HCT116 (cell line): ENCODE results near the gene ARPC4. TPM values are rescaled to one million over a fixed set of nuclear protein-coding genes. Genes with fewer than 3 reads are reported as not detected.

Experiments used
- ATAC-seq: fragments of 200-7000 bp; cut with Tn5 transposase; 2 replicates; pipeline ENCODE4 v1.9.1; 2020; ENCODE audit warnings: mild to moderate bottlenecking, moderate library complexity
- BruUV-seq: library from RNA; stranded (reverse); fragments of 400-500 nt; replicated peaks from 2 replicates; lab custom pipeline; 2021; lab: Mats Ljungman, UMichigan
- CTCF ChIA-PET: fragments of 300-600 bp; sonication (Branson Sonifier 250); formaldehyde crosslinking; loops from one replicate; lab custom pipeline; 2021; ENCODE audit warnings: antibody characterized with exemption; lab: Charles Lee
- POLR2A ChIA-PET: fragments of 300-600, 350-600 bp; sonication (Branson Sonifier 250); formaldehyde crosslinking; loops from one replicate; lab custom pipeline; 2021; ENCODE audit warnings: antibody characterized with exemption; lab: Charles Lee
- RAD21 ChIA-PET, 2 experiments: fragments of 300-600 bp; sonication (Branson Sonifier 250); formaldehyde crosslinking; loops; one replicate each; lab custom pipeline; 2023; ENCODE audit warnings: low total read pairs in 2 of 2; ENCODE audit not compliant: uncharacterized antibody in 2 of 2, unreplicated experiment in 2 of 2, low non-redundant PET in 1 of 2; lab: Charles Lee
- DNase-seq: peaks from one replicate; pipeline ENCODE4 v3.0.0-alpha.2; 2010; ENCODE audit warnings: low read depth, low spot score
- H2AFZ ChIP-seq: fragments of 200-600 bp; shearing (Covaris generic), sonication (generic); 2 replicates; pipeline ENCODE4 v1.6.1; 2017; ENCODE audit warnings: low read depth, mixed run types, mixed read lengths, antibody characterized with exemption, low read length; ENCODE audit not compliant: poor library complexity, severe bottlenecking
- H3K27ac ChIP-seq: 2 replicates; pipeline ENCODE4 v1.5.1; 2012; ENCODE audit warnings: low read depth, low read length
- H3K27me3 ChIP-seq: fragments of 200-600 bp; sonication (generic); 2 replicates; pipeline ENCODE4 v1.6.1; 2016; ENCODE audit warnings: mixed run types, low read length, mixed read lengths; ENCODE audit not compliant: insufficient read depth
- H3K36me3 ChIP-seq, 2 experiments: fragments of 200-500 bp in 1 of 2; fragments of 200-600 bp in 1 of 2; sonication (Bioruptor generic) in 1 of 2; sonication (generic) in 1 of 2; 2 replicates each; pipeline versions ENCODE4 v1.5.1 to v1.6.1; 2014 to 2016; ENCODE audit warnings: low read length in 2 of 2, inconsistent platforms in 1 of 2, mixed read lengths in 1 of 2, mixed run types in 1 of 2; ENCODE audit not compliant: insufficient read depth in 2 of 2, control insufficient read depth in 1 of 2
- H3K4me1 ChIP-seq, 2 experiments: fragments of 200-600 bp in 1 of 2; sonication (generic) in 1 of 2; 2 replicates each; pipeline versions ENCODE4 v1.5.1 to v1.6.1; 2012 to 2017; ENCODE audit warnings: low read length in 2 of 2, inconsistent platforms in 1 of 2, mild to moderate bottlenecking in 1 of 2, mixed read lengths in 1 of 2, mixed run types in 1 of 2, moderate library complexity in 1 of 2; ENCODE audit not compliant: insufficient read depth in 2 of 2, control insufficient read depth in 1 of 2
- H3K4me2 ChIP-seq: fragments of 200-600 bp; sonication (generic); 2 replicates; pipeline ENCODE4 v1.6.1; 2017; ENCODE audit warnings: mixed run types, low read length, mixed read lengths
- H3K4me3 ChIP-seq, 2 experiments: fragments of 200-600 bp in 1 of 2; sonication (generic) in 1 of 2; replicated peaks in 1 of 2; 2 replicates each; pipeline ENCODE4 v1.5.1; 2011 to 2016; ENCODE audit warnings: low read length in 2 of 2, control low read depth in 1 of 2, low read depth in 1 of 2, mild to moderate bottlenecking in 1 of 2, mixed read lengths in 1 of 2, mixed run types in 1 of 2
- H3K79me2 ChIP-seq: fragments of 200-600 bp; sonication (generic); 2 replicates; pipeline ENCODE4 v1.6.1; 2017; ENCODE audit warnings: mild to moderate bottlenecking, mixed run types, low read length, moderate library complexity, mixed read lengths; ENCODE audit not compliant: insufficient read depth
- H3K9ac ChIP-seq: fragments of 200-600 bp; sonication (generic); 2 replicates; pipeline ENCODE4 v1.6.1; 2016; ENCODE audit warnings: low read length, mixed read lengths
- H3K9me2 ChIP-seq: fragments of 200-600 bp; sonication (generic), shearing (Covaris generic); 2 replicates; pipeline ENCODE4 v1.6.1; 2017; ENCODE audit warnings: mixed run types, mild to moderate bottlenecking, moderate library complexity; ENCODE audit not compliant: insufficient read depth
- H3K9me3 ChIP-seq, 2 experiments: fragments of 200-500 bp in 1 of 2; fragments of 200-600 bp in 1 of 2; sonication (Bioruptor generic) in 1 of 2; sonication (generic) in 1 of 2; 2 replicates each; pipeline ENCODE4 v1.6.1; 2014 to 2017; ENCODE audit warnings: low read length in 2 of 2, mixed read lengths in 2 of 2, inconsistent platforms in 1 of 2, low read depth in 1 of 2, mild to moderate bottlenecking in 1 of 2, mixed run types in 1 of 2, moderate library complexity in 1 of 2; ENCODE audit not compliant: control insufficient read depth in 1 of 2, insufficient read depth in 1 of 2
- H4K20me1 ChIP-seq: fragments of 200-600 bp; sonication (generic), shearing (Covaris generic); 2 replicates; pipeline ENCODE4 v1.6.1; 2017; ENCODE audit warnings: mixed run types, mild to moderate bottlenecking, moderate library complexity; ENCODE audit not compliant: insufficient read depth
- ATF3 ChIP-seq: IDR thresholded peaks from 2 replicates; pipeline ENCODE4 v1.6.1; 2012
- CBX3 ChIP-seq: IDR thresholded peaks from 2 replicates; pipeline ENCODE4 v1.6.1; 2012; ENCODE audit warnings: low read depth
- CTCF ChIP-seq, 3 experiments: fragments of 200-600 bp in 1 of 3; sonication (generic) in 1 of 3; IDR thresholded peaks in 2 of 3; conservative IDR thresholded peaks in 1 of 3; 2 replicates each; pipeline ENCODE4 v1.5.1; 2012 to 2017; ENCODE audit warnings: low read depth in 2 of 3, low read length in 2 of 3, antibody characterized with exemption in 1 of 3, borderline replicate concordance in 1 of 3, control low read depth in 1 of 3, mild to moderate bottlenecking in 1 of 3, mixed read lengths in 1 of 3, mixed run types in 1 of 3, moderate library complexity in 1 of 3; ENCODE audit not compliant: insufficient read depth in 1 of 3
- EGR1 ChIP-seq: IDR thresholded peaks from 2 replicates; pipeline ENCODE4 v1.6.1; 2012; ENCODE audit warnings: low read depth
- ELF1 ChIP-seq: IDR thresholded peaks from 2 replicates; pipeline ENCODE4 v1.6.1; 2012; ENCODE audit warnings: low read depth, borderline replicate concordance
- EZH2 ChIP-seq: fragments of 200-600 bp; sonication (generic); IDR thresholded peaks from 2 replicates; pipeline ENCODE4 v1.6.1; 2017; ENCODE audit warnings: antibody characterized with exemption, mixed run types
- EZH2phosphoT487 ChIP-seq: fragments of 200-600 bp; IDR thresholded peaks from 2 replicates; pipeline ENCODE4 v1.6.1; 2018; ENCODE audit warnings: antibody characterized with exemption, borderline replicate concordance
- JUND ChIP-seq: IDR thresholded peaks from 2 replicates; pipeline ENCODE4 v1.6.1; 2012
- MAX ChIP-seq: IDR thresholded peaks from 2 replicates; pipeline ENCODE4 v1.6.1; 2012
- POLR2AphosphoS5 ChIP-seq: IDR thresholded peaks from 2 replicates; pipeline ENCODE4 v1.6.1; 2011; ENCODE audit warnings: mild to moderate bottlenecking, low read depth, low read length, moderate library complexity
- REST ChIP-seq: IDR thresholded peaks from 2 replicates; pipeline ENCODE4 v1.6.1; 2012; ENCODE audit warnings: low read depth
- SIN3A ChIP-seq: IDR thresholded peaks from 2 replicates; pipeline ENCODE4 v1.6.1; 2012; ENCODE audit warnings: low read depth
- SRF ChIP-seq: IDR thresholded peaks from 2 replicates; pipeline ENCODE4 v1.6.1; 2012; ENCODE audit warnings: low read depth
- YY1 ChIP-seq: IDR thresholded peaks from 2 replicates; pipeline ENCODE4 v1.6.1; 2011; ENCODE audit warnings: low read length, low read depth, moderate library complexity, mild to moderate bottlenecking; ENCODE audit not compliant: insufficient replicate concordance; ENCODE audit errors: extremely low read depth
- ZBTB33 ChIP-seq: IDR thresholded peaks from 2 replicates; pipeline ENCODE4 v1.6.1; 2011; ENCODE audit warnings: mild to moderate bottlenecking, low read length, moderate library complexity; ENCODE audit not compliant: insufficient replicate concordance; ENCODE audit errors: extremely low read depth
- ZFX ChIP-seq: fragments of 450-650 bp; IDR thresholded peaks from 2 replicates; pipeline ENCODE4 v1.6.1; 2017
- ZNF274 ChIP-seq: fragments of 200-500 bp; sonication (Bioruptor generic); IDR thresholded peaks from 2 replicates; pipeline ENCODE4 v1.6.1; 2014; ENCODE audit warnings: mild to moderate bottlenecking, low read depth, low read length, inconsistent platforms
- intact Hi-C: fragments of 100-400 bp; cut with micrococcal nuclease; formaldehyde crosslinking; loops from 2 replicates; pipeline ENCODE4 v1.10.0; 2022
- total RNA-seq: library from RNA; stranded (reverse); gene quantifications from one replicate; pipeline ENCODE4 v1.2.1, GENCODE V29; 2021; ENCODE audit not compliant: unreplicated experiment

ARPC4 gene
- total RNA-seq, 1 experiment from 2014 or later = 110 TPM

GRCh38 chr3:9817436-9817835 is 24.6 kb downstream of the ARPC4 start:
- no peak for DNase-seq
- no peak for ATAC-seq
- no peak overlapping the region for H3K4me3 ChIP-seq
- no peak overlapping the region for H2AFZ ChIP-seq
- TF ChIP-seq CTCF (IDR thresholded peaks at IDR 0.05 in 2 of 3, conservative IDR thresholded peaks at IDR 0.05 in 1 of 3; ENCODE audit: borderline replicate concordance in 1 of 3, insufficient read depth in 1 of 3, low read depth in 2 of 3, low read length in 2 of 3) = no peak
- TF ChIP-seq ZBTB33 = no peak
- no peak for TF ChIP-seq CBX3
- TF ChIP-seq SRF = no peak
- TF ChIP-seq EZH2 = no peak
- TF ChIP-seq JUND = no peak
- TF ChIP-seq REST = no peak
- no peak for TF ChIP-seq MAX
- no peak for TF ChIP-seq ZFX
- no peak for TF ChIP-seq POLR2AphosphoS5
- no peak for TF ChIP-seq EGR1
- no peak for TF ChIP-seq ATF3
- TF ChIP-seq ZNF274 = no peak
- no peak for TF ChIP-seq EZH2phosphoT487
- TF ChIP-seq YY1 = no peak
- TF ChIP-seq ELF1 = no peak
- TF ChIP-seq SIN3A = no peak
- no peaks in the 10 kb centered on the region for H3K79me2 ChIP-seq
- ChIA-PET POLR2A (no interaction called here), RAD21 (no interaction called here), CTCF (interaction anchor here (1.2 kb wide), 1 partner anchor 9 kb away, joined by 4 read pairs; no protein-coding TSS in a partner anchor)
- no peaks in the 10 kb centered on the region for H3K9me2 ChIP-seq
- BruUV-seq = no TSS peak
- H4K20me1 ChIP-seq = no peaks in the 10 kb centered on the region
- no peak overlapping the region for H3K9ac ChIP-seq
- H3K4me1 ChIP-seq = no peaks in the 10 kb centered on the region
- intact Hi-C loops = no loop called here
- H3K4me2 ChIP-seq = no peak overlapping the region
- no peaks in the 10 kb centered on the region for H3K9me3 ChIP-seq
- H3K36me3 ChIP-seq = peaks cover 2 to 6% of the 10 kb centered on the region in 2 experiments; a peak in 2 of 4 replicates
- H3K27ac ChIP-seq = no peak overlapping the region
- no peaks in the 10 kb centered on the region for H3K27me3 ChIP-seq
